ENCODE data around the gene DIS3.

DNA sequence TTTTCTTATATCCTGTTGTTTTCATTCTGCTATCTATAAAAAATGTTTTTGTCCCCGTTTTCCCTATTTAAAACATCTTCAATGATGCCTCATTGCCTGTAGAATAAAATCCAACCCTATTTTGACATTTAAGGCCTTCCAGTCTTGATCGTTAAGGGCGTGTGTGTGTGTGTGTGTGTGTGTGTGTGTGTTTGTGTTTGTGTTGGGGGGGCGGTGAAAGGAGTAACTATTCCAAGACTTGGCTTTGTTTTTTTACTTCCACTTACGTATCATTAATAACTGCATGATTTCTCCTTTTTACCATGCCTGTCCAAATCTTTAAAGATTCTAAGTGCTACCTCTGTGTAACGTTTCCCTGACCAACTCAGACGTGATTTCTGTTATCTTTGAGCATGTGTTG lies 1.0 kb upstream of the DIS3 start:
- TF ChIP-seq GATA2 (IDR thresholded peaks at IDR 0.05; ENCODE audit: low read depth, low read length) (no peak), GATA3 (IDR thresholded peaks at IDR 0.05; ENCODE audit: low read depth, low read length) (no peak)

Measured in SH-SY5Y (cell line).